GM13976 (cell line): Measurements from ENCODE around the gene GPX2.

ENCODE experiments used
- DNase-seq: peaks from one replicate; pipeline ENCODE4 v3.0.0; 2012; ENCODE audit warnings: low spot score
- CTCF ChIP-seq: IDR thresholded peaks from 2 replicates; pipeline ENCODE4 v1.5.1; 2012; ENCODE audit warnings: borderline replicate concordance, mild to moderate bottlenecking; ENCODE audit not compliant: insufficient read depth; ENCODE audit errors: extremely low read depth, missing control alignments, control extremely low read depth
- in situ Hi-C: fragments of 300-500 bp; cut with MboI; formaldehyde crosslinking; loops from one replicate; pipeline ENCODE4 v1.12.0; 2022; ENCODE audit warnings: low sequenced_read_pairs, mixed read lengths, inconsistent platforms; ENCODE audit not compliant: unreplicated experiment

GPX2 gene

GRCh38 chr14:64979336-64980074 lies 37.0 kb upstream of the GPX2 start:
- no peak for DNase-seq
- in situ Hi-C loops = no loop called here
- TF ChIP-seq CTCF = no peak

DNA sequence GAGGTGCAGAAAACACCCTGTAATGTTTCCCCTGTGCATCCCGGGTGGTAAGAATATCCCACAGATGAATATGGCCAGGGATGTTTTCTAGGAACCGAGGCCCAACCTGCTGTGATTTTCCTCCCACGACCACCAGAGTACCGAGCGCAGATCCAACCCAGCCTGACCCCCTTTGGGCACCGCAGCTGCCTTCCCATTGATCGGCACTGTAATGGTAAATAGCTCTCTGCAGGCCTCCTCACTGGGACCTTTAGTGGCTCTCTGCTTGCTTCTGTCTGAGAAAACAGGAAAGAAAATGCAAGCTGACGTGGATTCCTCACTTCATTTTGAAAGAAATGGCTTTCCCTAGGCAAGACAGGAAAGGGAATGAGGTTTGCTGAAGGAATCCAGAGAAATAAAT lies 32.0 kb upstream of the GPX2 start:
- DNase-seq = no peak
- no peak for TF ChIP-seq CTCF
- in situ Hi-C loops = no loop called here

DNA sequence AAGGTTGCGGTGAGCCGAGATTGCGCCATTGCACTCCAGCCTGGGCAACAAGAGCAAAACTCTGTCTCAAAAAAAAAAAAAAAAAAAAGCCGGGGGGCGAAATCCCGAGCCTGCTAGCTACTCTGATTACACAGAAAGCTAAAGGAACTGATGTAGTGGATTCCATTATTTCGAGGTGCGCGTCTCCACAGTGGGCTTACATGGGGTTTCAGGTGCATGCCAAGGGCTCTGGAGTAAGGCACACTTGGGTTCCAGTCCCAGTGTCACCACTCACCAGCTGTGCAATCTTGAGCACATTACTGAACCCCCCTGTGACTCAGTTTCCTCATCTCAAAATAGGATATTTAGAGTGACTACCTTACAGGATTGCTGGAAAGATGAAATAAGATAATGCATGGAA lies 31.3 kb upstream of the GPX2 start:
- no peak for TF ChIP-seq CTCF
- DNase-seq = no peak
- in situ Hi-C loops = no loop called here

- TF ChIP-seq CTCF = no peak
- DNase-seq = no peak
- in situ Hi-C loops = no loop called here
Measured at GRCh38 chr14:64973026-64973442, 30.5 kb upstream of the GPX2 start.

- no peak for TF ChIP-seq CTCF
- peak; percentile 75 for DNase-seq
- in situ Hi-C loops = no loop called here
Measured at GRCh38 chr14:64971943-64972791, 29.6 kb upstream of the GPX2 start, which contains the start of gene RAB15. RAB15 (minus strand) TSS chr14:64972336; CDS start chr14:64972076, 260 bp downstream.

GRCh38 chr14:64971491-64971942 lies 29.0 kb upstream of the GPX2 start:
- DNase-seq = peak; percentile 46
- in situ Hi-C loops = no loop called here
- no peak for TF ChIP-seq CTCF
